ENCODE data around the gene EHMT2.

DNA sequence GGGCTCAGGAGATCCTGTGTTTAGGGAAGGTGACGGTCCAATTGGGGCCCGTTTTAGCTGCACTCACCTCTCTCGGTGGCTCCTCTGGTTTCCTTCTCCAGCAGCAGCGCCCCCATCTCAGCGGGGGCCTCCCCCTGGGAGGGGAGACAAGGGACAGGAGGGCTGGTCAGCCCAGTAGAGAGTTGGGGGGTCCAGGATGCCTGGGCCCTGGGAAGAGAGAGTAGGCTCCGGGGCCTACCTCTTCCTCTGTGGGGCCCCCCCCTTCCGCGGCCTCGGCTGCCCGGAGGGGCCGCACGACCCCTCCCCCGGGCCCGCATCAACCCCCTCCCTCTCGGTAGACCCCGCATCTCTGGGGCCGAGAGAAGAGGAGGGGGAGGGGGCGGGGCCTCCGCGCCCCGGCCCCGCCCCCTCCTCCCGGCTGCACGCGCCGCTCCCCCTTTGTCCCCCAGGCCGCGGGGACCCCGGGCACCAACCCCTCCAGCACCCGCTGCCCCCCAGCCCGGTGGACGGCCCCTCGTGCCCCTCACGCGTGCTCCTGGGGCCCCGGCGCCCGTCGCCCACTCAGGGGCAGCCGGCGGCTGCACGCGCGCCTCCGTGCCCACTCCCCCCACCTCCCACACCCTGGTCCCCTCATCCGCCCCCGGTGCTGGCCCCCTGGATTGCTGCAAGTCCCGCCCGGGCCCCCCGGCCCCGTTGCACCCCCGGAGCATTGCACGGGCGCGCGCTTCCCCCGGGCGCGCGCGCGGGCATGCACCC is 464 bp downstream of the EHMT2 start:
- TF ChIP-seq, protein P1, sequence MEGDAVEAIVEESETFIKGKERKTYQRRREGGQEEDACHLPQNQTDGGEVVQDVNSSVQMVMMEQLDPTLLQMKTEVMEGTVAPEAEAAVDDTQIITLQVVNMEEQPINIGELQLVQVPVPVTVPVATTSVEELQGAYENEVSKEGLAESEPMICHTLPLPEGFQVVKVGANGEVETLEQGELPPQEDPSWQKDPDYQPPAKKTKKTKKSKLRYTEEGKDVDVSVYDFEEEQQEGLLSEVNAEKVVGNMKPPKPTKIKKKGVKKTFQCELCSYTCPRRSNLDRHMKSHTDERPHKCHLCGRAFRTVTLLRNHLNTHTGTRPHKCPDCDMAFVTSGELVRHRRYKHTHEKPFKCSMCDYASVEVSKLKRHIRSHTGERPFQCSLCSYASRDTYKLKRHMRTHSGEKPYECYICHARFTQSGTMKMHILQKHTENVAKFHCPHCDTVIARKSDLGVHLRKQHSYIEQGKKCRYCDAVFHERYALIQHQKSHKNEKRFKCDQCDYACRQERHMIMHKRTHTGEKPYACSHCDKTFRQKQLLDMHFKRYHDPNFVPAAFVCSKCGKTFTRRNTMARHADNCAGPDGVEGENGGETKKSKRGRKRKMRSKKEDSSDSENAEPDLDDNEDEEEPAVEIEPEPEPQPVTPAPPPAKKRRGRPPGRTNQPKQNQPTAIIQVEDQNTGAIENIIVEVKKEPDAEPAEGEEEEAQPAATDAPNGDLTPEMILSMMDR (conservative IDR thresholded peaks at IDR 0.05; ENCODE audit: low read depth, low read length) = no peak
- TF ChIP-seq RAD21 (IDR thresholded peaks at IDR 0.05; ENCODE audit: low read length) = no peak
- TF ChIP-seq NFE2L2 (IDR thresholded peaks at IDR 0.05; ENCODE audit: low read depth, low read length) = no peak
- TF ChIP-seq SMC3 (IDR thresholded peaks at IDR 0.05; ENCODE audit: low read depth, low read length) = no peak
- no peak for TF ChIP-seq POLR2A (IDR thresholded peaks at IDR 0.05; ENCODE audit: low read depth, low read length)
- 0 out of 2 replicates have a peak, but pooled peaks have one; percentile 12 for TF ChIP-seq MAZ (IDR thresholded peaks at IDR 0.05; ENCODE audit: borderline replicate concordance, low read depth, low read length)
- TF ChIP-seq FOS (IDR thresholded peaks at IDR 0.05; ENCODE audit: low read depth, low read length) = no peak
- TF ChIP-seq CEBPB (IDR thresholded peaks at IDR 0.05; ENCODE audit: low read depth, low read length) = no peak
- TF ChIP-seq BHLHE40 (IDR thresholded peaks at IDR 0.05; ENCODE audit: low read depth, low read length) = no peak
- no peak for TF ChIP-seq USF2 (IDR thresholded peaks at IDR 0.05; ENCODE audit: low read depth, low read length)
